Body of pancreas (tissue), 4 donors: Measurements from ENCODE around the gene ZDHHC5.

ENCODE experiments used
- CTCF ChIP-seq, 7 experiments: fragments of 450-650 bp in 4 of 7; fragments of 200-600 bp in 3 of 7; sonication (generic) in 3 of 7; IDR thresholded peaks; one replicate each; pipeline ENCODE4 v1.5.1; 2016 to 2019; ENCODE audit warnings: antibody characterized with exemption in 7 of 7
- POLR2A ChIP-seq, 3 donors: fragments of 450-650 bp; IDR thresholded peaks; one replicate each; pipeline ENCODE4 v1.6.1; 2016; ENCODE audit warnings: antibody characterized with exemption in 3 of 3, mild to moderate bottlenecking in 2 of 3

DNA sequence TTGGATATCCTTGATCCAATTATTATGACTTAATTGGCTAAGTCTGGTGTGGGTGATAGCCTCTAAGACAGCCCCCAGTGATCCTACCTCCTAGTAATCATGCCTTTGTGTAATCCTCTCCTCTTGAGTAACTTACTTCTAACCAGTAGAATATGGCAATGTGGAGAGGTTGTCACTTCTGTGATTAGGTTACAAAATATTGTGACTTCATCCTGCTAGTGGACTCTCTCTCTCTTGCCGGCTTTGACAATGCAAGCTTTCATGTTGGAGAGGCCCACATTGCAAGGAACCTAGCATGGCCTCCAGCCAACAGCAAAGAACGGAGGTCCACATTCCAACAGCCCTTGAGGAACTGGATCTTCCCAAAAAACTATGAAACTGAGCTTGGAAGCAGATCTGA lies 37.7 kb upstream of the ZDHHC5 start:
- no peak for TF ChIP-seq CTCF (IDR thresholded peaks at IDR 0.05)
- TF ChIP-seq POLR2A (IDR thresholded peaks at IDR 0.05), result no peak
